Measurements from ENCODE around the gene NTF4.

DNA sequence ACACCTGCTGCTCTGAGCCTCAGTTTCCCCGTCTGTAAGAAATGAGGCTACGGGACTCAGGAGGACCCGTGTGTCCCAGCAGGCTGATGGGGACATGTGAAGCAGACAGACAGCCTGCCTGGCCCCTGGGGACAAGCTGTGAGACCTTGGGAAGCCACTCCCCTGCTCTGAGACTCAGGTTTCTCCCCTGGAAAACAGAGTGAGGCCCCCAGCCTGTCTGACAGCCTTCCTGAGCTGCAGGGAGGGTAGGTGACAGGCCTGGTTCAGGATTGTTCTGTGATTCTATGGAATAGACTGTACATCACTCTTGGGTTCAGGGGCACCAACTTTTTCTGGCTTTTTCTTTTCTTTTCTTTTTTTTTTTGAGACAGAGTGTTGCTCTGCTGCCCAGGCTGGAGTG lies 2.9 kb upstream of the NTF4 start:
- TF ChIP-seq, protein P1, sequence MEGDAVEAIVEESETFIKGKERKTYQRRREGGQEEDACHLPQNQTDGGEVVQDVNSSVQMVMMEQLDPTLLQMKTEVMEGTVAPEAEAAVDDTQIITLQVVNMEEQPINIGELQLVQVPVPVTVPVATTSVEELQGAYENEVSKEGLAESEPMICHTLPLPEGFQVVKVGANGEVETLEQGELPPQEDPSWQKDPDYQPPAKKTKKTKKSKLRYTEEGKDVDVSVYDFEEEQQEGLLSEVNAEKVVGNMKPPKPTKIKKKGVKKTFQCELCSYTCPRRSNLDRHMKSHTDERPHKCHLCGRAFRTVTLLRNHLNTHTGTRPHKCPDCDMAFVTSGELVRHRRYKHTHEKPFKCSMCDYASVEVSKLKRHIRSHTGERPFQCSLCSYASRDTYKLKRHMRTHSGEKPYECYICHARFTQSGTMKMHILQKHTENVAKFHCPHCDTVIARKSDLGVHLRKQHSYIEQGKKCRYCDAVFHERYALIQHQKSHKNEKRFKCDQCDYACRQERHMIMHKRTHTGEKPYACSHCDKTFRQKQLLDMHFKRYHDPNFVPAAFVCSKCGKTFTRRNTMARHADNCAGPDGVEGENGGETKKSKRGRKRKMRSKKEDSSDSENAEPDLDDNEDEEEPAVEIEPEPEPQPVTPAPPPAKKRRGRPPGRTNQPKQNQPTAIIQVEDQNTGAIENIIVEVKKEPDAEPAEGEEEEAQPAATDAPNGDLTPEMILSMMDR (IDR thresholded peaks at IDR 0.05): no peak
- TF ChIP-seq EP300 (IDR thresholded peaks at IDR 0.05): no peak

Data from ovary (tissue), 3 donors.